ENCODE data around the gene SLC6A20. TPM values are rescaled to one million over a fixed set of nuclear protein-coding genes. Genes with fewer than 3 reads are reported as not detected.

The SLC6A20 gene
- total and polyA plus RNA-seq, 12 donors = 0.06 to 0.09 TPM; not detected in 10

GRCh38 chr3:45777111-45777745, 19.1 kb downstream of the SLC6A20 start:
- Histone ChIP-seq H3K4me1 (peaks cover 0 to 7% (median 0%) of the 10 kb centered on the region in 9 donors), H3K27ac (no peak overlapping the region), H3K4me3 (no peak overlapping the region), H3K36me3 (no peaks in the 10 kb centered on the region), H3K27me3 (no peaks in the 10 kb centered on the region), H3K9me3 (no peaks in the 10 kb centered on the region)
- DNase-seq (no peak), ATAC-seq (no peak)
- no peak for TF ChIP-seq CTCF (IDR thresholded peaks at IDR 0.05)
- 86 to 89% methylated on average over 8 of the region's 8 CpGs for WGBS, 2 donors
- intact Hi-C loops (cut with DNase I) = no loop called here

GRCh38 chr3:45776611-45777010, 19.7 kb downstream of the SLC6A20 start:
- no peak for TF ChIP-seq CTCF (IDR thresholded peaks at IDR 0.05)
- no peaks in the 10 kb centered on the region for H3K27me3 ChIP-seq
- no peak overlapping the region for H3K4me3 ChIP-seq
- H3K4me1 ChIP-seq = peaks cover 0 to 7% (median 0%) of the 10 kb centered on the region in 9 donors
- no peaks in the 10 kb centered on the region for H3K9me3 ChIP-seq
- DNase-seq = no peak
- intact Hi-C loops (cut with DNase I) = no loop called here
- 51 to 62% methylated on average over 8 of the region's 8 CpGs for WGBS, 2 donors
- ATAC-seq = no peak
- no peaks in the 10 kb centered on the region for H3K36me3 ChIP-seq
- H3K27ac ChIP-seq = no peak overlapping the region

GRCh38 chr3:45776301-45776595, 20.1 kb downstream of the SLC6A20 start:
- intact Hi-C loops (cut with DNase I) = no loop called here
- Histone ChIP-seq H3K9me3 (no peaks in the 10 kb centered on the region), H3K4me3 (no peak overlapping the region), H3K27me3 (peaks cover 0 to 2% (median 0%) of the 10 kb centered on the region in 7 donors), H3K27ac (no peak overlapping the region), H3K4me1 (peaks cover 0 to 7% (median 0%) of the 10 kb centered on the region in 9 donors), H3K36me3 (no peaks in the 10 kb centered on the region)
- 58 to 71% methylated on average over 3 of the region's 3 CpGs for WGBS, 2 donors
- no peak for ATAC-seq
- no peak for DNase-seq
- no peak for TF ChIP-seq CTCF (IDR thresholded peaks at IDR 0.05)

- Histone ChIP-seq H3K36me3 (no peaks in the 10 kb centered on the region), H3K27me3 (peaks cover 0 to 3% (median 0%) of the 10 kb centered on the region in 7 donors), H3K27ac (no peak overlapping the region), H3K4me1 (peaks cover 0 to 7% (median 0%) of the 10 kb centered on the region in 9 donors), H3K9me3 (no peaks in the 10 kb centered on the region), H3K4me3 (no peak overlapping the region)
- intact Hi-C loops (cut with DNase I) = no loop called here
- no peak for DNase-seq
- TF ChIP-seq CTCF (IDR thresholded peaks at IDR 0.05) = no peak
- 87 to 89% methylated on average over 17 of the region's 17 CpGs for WGBS, 2 donors
- ATAC-seq = peak in 1 of 8 donors; percentile 19
Observed at GRCh38 chr3:45775571-45776300, 20.6 kb downstream of the SLC6A20 start.
